ENCODE results near the gene ZNF709. TPM values are rescaled to one million over a fixed set of nuclear protein-coding genes. Genes with fewer than 3 reads are reported as not detected.

The ZNF709 gene
- polyA plus RNA-seq, result 2.5 TPM
- long read RNA-seq, donor 1, result 0 reads
- long read RNA-seq, donor 2, full-length matches to known transcripts, result 2 of 2 reads
- long read RNA-seq, donor 2, partial matches to known transcripts, result 0 of 2 reads
- long read RNA-seq, donor 2, other reads (novel, unspliced or antisense), result 0 of 2 reads
- long read RNA-seq, donor 3, result 0 reads
- long read RNA-seq, donor 4, result 0 reads
- long read RNA-seq, donor 5, result 0 reads
- long read RNA-seq, donor 6, result 0 reads
- long read RNA-seq, donor 7, result 0 reads
- long read RNA-seq, donor 8, full-length matches to known transcripts, result 1 of 1 reads
- long read RNA-seq, donor 8, partial matches to known transcripts, result 0 of 1 reads
- long read RNA-seq, donor 8, other reads (novel, unspliced or antisense), result 0 of 1 reads
- long read RNA-seq, donor 9, result 0 reads
- long read RNA-seq, donor 10, partial matches to known transcripts, result 0 of 1 reads
- long read RNA-seq, donor 10, other reads (novel, unspliced or antisense), result 0 of 1 reads
- long read RNA-seq, donor 11, full-length matches to known transcripts, result 1 of 1 reads
- long read RNA-seq, donor 11, partial matches to known transcripts, result 0 of 1 reads
- long read RNA-seq, donor 11, other reads (novel, unspliced or antisense), result 0 of 1 reads

DNA sequence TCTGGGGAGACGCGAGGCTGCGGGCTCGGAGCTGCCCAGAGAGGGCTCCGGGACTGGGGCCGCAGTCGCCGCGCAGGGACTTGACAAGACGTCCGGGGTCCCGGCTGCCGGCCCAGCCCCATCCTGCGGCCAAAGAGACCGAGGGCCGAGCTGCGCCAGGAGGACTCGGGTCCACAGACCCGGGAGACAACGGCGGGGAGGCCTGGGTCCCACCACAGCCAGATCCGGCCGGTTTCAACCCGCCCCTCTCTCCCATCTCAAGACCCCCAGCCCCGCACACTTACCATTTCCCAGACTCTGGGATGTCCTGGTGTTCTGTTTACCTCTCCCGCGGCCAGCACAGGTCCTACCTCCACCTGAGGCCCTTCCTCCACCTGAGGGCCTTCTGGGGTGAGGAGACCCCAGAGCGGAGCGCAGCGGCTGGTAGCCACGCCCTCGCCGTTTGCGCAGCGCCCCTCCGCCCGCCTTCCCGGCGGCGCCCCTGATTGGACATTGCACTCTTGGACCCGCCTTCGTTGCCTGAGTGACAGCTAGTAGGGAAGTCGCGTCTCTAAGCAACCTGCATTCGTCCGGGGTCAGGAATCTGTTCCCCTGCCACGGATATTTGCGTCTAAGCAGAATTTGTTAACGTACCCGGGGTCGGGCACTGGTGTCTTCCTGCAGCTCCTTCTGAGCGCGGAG is at the start of gene ZNF709:
ZNF709 (minus strand) TSS at position 446 of the 681 bp plus-strand sequence; CDS start at position 287, 159 bp downstream.
- H3K4me3 ChIP-seq (ENCODE audit: low read length), result peak within 1 kb of the TSS; percentile 94
- DNase-seq, result peak; percentile 89 to 90
- no peaks in the 10 kb centered on the region for H3K9me3 ChIP-seq (ENCODE audit: control insufficient read depth, low read depth, low read length)
- H3K27ac ChIP-seq (ENCODE audit: low read length), result peak within 1 kb of the TSS; percentile 64
- H3K36me3 ChIP-seq (ENCODE audit: control insufficient read depth, insufficient read depth, low read length), result no peaks in the 10 kb centered on the region
- H3K4me1 ChIP-seq (ENCODE audit: control insufficient read depth, insufficient read depth, low read length), result peaks cover 6% of the 10 kb centered on the region
- no CpG with 5 or more reads among the region's 53 CpGs for WGBS (ENCODE audit: insufficient coverage, low lambda C conversion rate)
- H3K27me3 ChIP-seq (ENCODE audit: control insufficient read depth, insufficient read depth, low read length), result no peaks in the 10 kb centered on the region

GRCh38 chr19:12527034-12527836 is 42.6 kb upstream of the ZNF709 start:
- H3K4me1 ChIP-seq (ENCODE audit: control insufficient read depth, insufficient read depth, low read length), result no peaks in the 10 kb centered on the region
- H3K27ac ChIP-seq (ENCODE audit: low read length), result no peak overlapping the region
- H3K4me3 ChIP-seq (ENCODE audit: low read length), result no peak overlapping the region
- DNase-seq, result no peak
- WGBS (ENCODE audit: insufficient coverage, low lambda C conversion rate), result 83% methylated on average over 1 of the region's 8 CpGs
- peaks cover 92% of the 10 kb centered on the region for H3K9me3 ChIP-seq (ENCODE audit: control insufficient read depth, low read depth, low read length)
- no peaks in the 10 kb centered on the region for H3K27me3 ChIP-seq (ENCODE audit: control insufficient read depth, insufficient read depth, low read length)
- H3K36me3 ChIP-seq (ENCODE audit: control insufficient read depth, insufficient read depth, low read length), result peaks cover 72% of the 10 kb centered on the region

DNA sequence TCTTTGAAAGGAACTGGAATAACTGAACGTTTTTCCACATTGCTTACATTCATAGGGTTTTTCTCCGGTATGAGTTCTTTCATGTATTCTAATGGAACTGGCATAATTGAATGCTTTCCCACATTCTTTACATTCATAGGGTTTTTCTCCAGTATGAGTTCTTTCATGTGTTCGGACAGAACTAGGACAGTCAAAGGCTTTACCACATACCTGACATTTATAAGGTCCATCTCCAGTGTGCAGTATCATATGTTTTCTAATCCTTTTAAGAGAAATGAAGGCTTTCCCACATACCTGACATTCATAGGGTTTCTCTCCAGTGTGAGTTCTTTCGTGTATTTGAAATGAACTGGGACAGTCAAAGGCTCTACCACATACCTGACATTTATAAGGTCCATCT is 41.9 kb upstream of the ZNF709 start:
- H3K27me3 ChIP-seq (ENCODE audit: control insufficient read depth, insufficient read depth, low read length), result no peaks in the 10 kb centered on the region
- H3K4me1 ChIP-seq (ENCODE audit: control insufficient read depth, insufficient read depth, low read length), result no peaks in the 10 kb centered on the region
- no peak overlapping the region for H3K4me3 ChIP-seq (ENCODE audit: low read length)
- 82% methylated on average over 3 of the region's 4 CpGs for WGBS (ENCODE audit: insufficient coverage, low lambda C conversion rate)
- H3K9me3 ChIP-seq (ENCODE audit: control insufficient read depth, low read depth, low read length), result peaks cover 90% of the 10 kb centered on the region
- DNase-seq, result no peak
- no peak overlapping the region for H3K27ac ChIP-seq (ENCODE audit: low read length)
- peaks cover 69% of the 10 kb centered on the region for H3K36me3 ChIP-seq (ENCODE audit: control insufficient read depth, insufficient read depth, low read length)

GRCh38 chr19:12521996-12522395 is 37.4 kb upstream of the ZNF709 start:
- Histone ChIP-seq H3K4me3 (ENCODE audit: low read length) (no peak overlapping the region), H3K4me1 (ENCODE audit: control insufficient read depth, insufficient read depth, low read length) (no peaks in the 10 kb centered on the region), H3K36me3 (ENCODE audit: control insufficient read depth, insufficient read depth, low read length) (peaks cover 30% of the 10 kb centered on the region), H3K27me3 (ENCODE audit: control insufficient read depth, insufficient read depth, low read length) (no peaks in the 10 kb centered on the region), H3K9me3 (ENCODE audit: control insufficient read depth, low read depth, low read length) (peaks cover 76% of the 10 kb centered on the region), H3K27ac (ENCODE audit: low read length) (no peak overlapping the region)
- 0% methylated on average over 1 of the region's 6 CpGs for WGBS (ENCODE audit: insufficient coverage, low lambda C conversion rate)
- DNase-seq, result no peak

DNA sequence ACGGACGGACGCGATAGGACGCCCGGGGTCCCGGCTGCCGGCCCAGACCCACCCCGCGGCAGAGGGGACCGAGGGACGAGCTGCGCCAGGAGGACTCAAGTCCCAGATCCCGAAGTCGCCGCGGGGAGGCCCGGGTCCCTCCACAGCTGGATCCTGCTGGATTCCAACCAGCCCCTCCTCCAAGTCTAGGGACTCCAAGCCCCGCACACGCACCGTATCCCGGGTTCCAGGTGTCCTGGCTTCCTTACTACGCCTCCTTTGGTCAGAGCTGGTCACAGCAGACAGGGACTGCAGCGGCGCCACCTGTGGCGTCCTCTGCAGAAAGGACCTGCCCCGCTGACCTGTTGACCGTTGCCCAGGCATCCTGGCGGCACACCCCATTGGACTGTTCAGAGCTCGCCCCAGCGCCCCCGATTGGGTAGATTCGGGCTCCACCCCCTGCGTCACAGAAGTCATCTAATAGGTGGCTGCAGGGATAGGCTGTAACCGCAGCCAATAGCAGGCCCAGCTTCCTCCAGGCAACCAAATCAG is 29.0 kb upstream of the ZNF709 start:
- peaks cover 22% of the 10 kb centered on the region for H3K9me3 ChIP-seq (ENCODE audit: control insufficient read depth, low read depth, low read length)
- no peaks in the 10 kb centered on the region for H3K4me1 ChIP-seq (ENCODE audit: control insufficient read depth, insufficient read depth, low read length)
- peak overlapping the region; percentile 13 for H3K4me3 ChIP-seq (ENCODE audit: low read length)
- H3K27me3 ChIP-seq (ENCODE audit: control insufficient read depth, insufficient read depth, low read length), result peaks cover 3% of the 10 kb centered on the region
- no CpG with 5 or more reads among the region's 35 CpGs for WGBS (ENCODE audit: insufficient coverage, low lambda C conversion rate)
- no peaks in the 10 kb centered on the region for H3K36me3 ChIP-seq (ENCODE audit: control insufficient read depth, insufficient read depth, low read length)
- no peak overlapping the region for H3K27ac ChIP-seq (ENCODE audit: low read length)
- peak in 1 of 2 donors; percentile 26 for DNase-seq

DNA sequence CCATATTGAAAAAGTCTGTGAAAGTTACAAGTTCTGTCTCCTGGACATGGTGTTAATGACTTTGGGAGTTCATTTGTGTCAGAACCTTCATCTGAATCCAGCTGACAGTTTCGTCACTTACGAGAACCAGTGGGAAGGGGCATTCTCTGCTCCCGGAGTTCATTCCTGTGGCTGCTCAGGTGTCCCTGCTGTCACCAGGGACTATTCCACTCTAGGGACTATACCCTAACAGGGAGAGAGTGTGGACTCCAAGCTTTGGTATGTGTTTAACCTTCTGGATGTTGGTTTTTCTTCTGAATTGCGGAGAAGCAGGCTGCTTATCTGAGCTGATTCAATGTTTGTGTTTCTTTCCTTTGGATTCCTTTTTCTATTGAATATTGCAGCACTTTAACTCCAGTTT is 12.4 kb upstream of the ZNF709 start:
- Histone ChIP-seq H3K9me3 (ENCODE audit: control insufficient read depth, low read depth, low read length) (no peaks in the 10 kb centered on the region), H3K27ac (ENCODE audit: low read length) (no peak overlapping the region), H3K4me3 (ENCODE audit: low read length) (no peak overlapping the region), H3K36me3 (ENCODE audit: control insufficient read depth, insufficient read depth, low read length) (no peaks in the 10 kb centered on the region), H3K4me1 (ENCODE audit: control insufficient read depth, insufficient read depth, low read length) (no peaks in the 10 kb centered on the region), H3K27me3 (ENCODE audit: control insufficient read depth, insufficient read depth, low read length) (no peaks in the 10 kb centered on the region)
- no CpG with 5 or more reads among the region's 4 CpGs for WGBS (ENCODE audit: insufficient coverage, low lambda C conversion rate)
- no peak for DNase-seq

- H3K27ac ChIP-seq (ENCODE audit: low read length), result no peak overlapping the region
- no peaks in the 10 kb centered on the region for H3K27me3 ChIP-seq (ENCODE audit: control insufficient read depth, insufficient read depth, low read length)
- no peaks in the 10 kb centered on the region for H3K36me3 ChIP-seq (ENCODE audit: control insufficient read depth, insufficient read depth, low read length)
- no peaks in the 10 kb centered on the region for H3K4me1 ChIP-seq (ENCODE audit: control insufficient read depth, insufficient read depth, low read length)
- DNase-seq, result no peak
- no peak overlapping the region for H3K4me3 ChIP-seq (ENCODE audit: low read length)
- no peaks in the 10 kb centered on the region for H3K9me3 ChIP-seq (ENCODE audit: control insufficient read depth, low read depth, low read length)
- no CpG with 5 or more reads among the region's 6 CpGs for WGBS (ENCODE audit: insufficient coverage, low lambda C conversion rate)
Measured at GRCh38 chr19:12496480-12496879, 11.9 kb upstream of the ZNF709 start.

GRCh38 chr19:12495002-12495802 is 10.6 kb upstream of the ZNF709 start:
- Histone ChIP-seq H3K4me1 (ENCODE audit: control insufficient read depth, insufficient read depth, low read length) (no peaks in the 10 kb centered on the region), H3K9me3 (ENCODE audit: control insufficient read depth, low read depth, low read length) (no peaks in the 10 kb centered on the region), H3K36me3 (ENCODE audit: control insufficient read depth, insufficient read depth, low read length) (no peaks in the 10 kb centered on the region), H3K27me3 (ENCODE audit: control insufficient read depth, insufficient read depth, low read length) (no peaks in the 10 kb centered on the region), H3K27ac (ENCODE audit: low read length) (peak overlapping the region; percentile 56), H3K4me3 (ENCODE audit: low read length) (peak overlapping the region; percentile 59)
- peak; percentile 92 to 96 for DNase-seq
- WGBS (ENCODE audit: insufficient coverage, low lambda C conversion rate), result no CpG with 5 or more reads among the region's 51 CpGs

GRCh38 chr19:12494260-12494860 is 9.7 kb upstream of the ZNF709 start:
- H3K9me3 ChIP-seq (ENCODE audit: control insufficient read depth, low read depth, low read length), result no peaks in the 10 kb centered on the region
- H3K36me3 ChIP-seq (ENCODE audit: control insufficient read depth, insufficient read depth, low read length), result no peaks in the 10 kb centered on the region
- no peak for DNase-seq
- H3K4me1 ChIP-seq (ENCODE audit: control insufficient read depth, insufficient read depth, low read length), result no peaks in the 10 kb centered on the region
- no peak overlapping the region for H3K27ac ChIP-seq (ENCODE audit: low read length)
- WGBS (ENCODE audit: insufficient coverage, low lambda C conversion rate), result 100% methylated on average over 2 of the region's 3 CpGs
- H3K4me3 ChIP-seq (ENCODE audit: low read length), result no peak overlapping the region
- H3K27me3 ChIP-seq (ENCODE audit: control insufficient read depth, insufficient read depth, low read length), result no peaks in the 10 kb centered on the region
